HG02870 (cell line): ENCODE data around the gene CHST8.

Experiments
- ATAC-seq: cut with Tn5 transposase; IDR thresholded peaks from one replicate; pipeline ENCODE4 v1.9.1; 2021; ENCODE audit warnings: mild to moderate bottlenecking, moderate library complexity; ENCODE audit not compliant: unreplicated experiment

CHST8 gene

DNA sequence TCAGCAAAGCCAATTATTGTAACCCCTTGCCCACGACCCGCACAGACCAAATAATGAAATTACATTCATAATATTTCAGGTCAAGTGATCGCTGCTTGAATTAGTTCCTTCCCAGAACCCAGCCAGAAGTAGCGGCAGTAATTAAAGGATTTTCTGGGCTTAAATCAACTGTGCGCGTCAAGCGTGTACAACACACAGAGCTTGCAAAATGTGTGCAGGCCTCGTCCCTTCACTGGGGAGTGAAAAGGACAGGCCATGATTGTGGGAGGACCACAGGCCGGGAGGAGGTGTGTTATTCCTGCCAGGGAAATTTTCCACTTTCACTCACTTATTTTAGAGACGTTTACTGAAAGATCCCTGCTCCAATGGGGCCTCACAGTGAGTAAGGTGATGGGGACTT lies 84.9 kb downstream of the CHST8 start:
- no peak for ATAC-seq

DNA sequence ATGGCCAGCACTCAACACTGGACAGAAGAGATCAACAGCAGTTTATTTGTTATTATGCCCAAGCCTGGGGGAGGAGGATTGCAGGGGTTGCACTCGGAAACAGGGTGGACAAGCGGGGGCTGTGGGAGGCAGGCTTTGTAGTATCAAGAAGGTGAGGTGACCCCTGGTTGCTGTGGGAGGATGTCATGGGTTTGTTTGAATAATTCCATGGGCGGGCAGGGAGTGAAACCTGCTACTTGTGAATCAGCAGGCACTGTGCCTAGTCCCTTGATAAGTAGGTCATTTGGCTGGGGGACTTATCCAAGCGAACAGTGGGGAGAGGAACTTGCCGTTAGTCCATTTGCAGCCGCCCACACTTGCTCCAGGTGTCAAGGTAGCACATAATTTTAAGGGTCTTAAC lies 90.5 kb downstream of the CHST8 start:
- ATAC-seq = no peak

DNA sequence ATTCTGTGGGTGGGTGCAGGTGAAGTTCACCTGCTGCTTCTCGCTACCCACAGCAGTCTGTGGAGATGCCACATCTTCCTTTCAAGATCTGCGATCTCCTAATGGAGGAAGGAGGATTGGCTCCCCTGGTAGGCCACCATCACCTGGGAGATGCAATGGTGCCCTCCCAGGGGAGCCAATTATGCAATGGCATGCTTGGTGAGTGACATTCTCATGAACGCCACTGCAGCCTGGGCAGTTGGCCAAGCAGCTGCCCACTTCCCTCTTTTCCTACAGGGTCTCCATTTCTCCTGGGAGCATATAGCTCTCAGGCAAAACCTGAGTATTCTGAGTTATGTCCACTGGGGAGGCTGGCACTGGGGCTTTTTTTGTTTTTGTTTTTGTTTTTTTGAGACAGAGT lies 91.4 kb downstream of the CHST8 start:
- ATAC-seq = no peak

DNA sequence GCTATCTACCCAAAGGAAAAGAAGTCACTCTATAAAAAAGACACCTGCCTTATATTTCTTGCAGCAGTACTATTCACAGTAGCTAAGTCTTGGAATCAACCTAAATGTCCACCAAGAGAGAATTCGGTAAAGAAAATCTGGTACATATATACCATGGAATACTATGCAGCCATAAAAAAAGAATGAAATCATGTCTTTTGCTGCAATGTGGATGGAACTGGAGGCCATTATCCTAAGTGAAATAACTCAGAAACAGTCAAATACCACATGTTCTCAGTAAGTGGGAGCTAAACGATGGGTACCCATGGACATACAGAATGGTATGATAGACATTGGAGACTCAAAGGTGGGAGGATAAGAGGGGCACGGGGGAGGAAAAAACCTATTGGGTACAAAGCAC lies 92.4 kb downstream of the CHST8 start:
- ATAC-seq = no peak

DNA sequence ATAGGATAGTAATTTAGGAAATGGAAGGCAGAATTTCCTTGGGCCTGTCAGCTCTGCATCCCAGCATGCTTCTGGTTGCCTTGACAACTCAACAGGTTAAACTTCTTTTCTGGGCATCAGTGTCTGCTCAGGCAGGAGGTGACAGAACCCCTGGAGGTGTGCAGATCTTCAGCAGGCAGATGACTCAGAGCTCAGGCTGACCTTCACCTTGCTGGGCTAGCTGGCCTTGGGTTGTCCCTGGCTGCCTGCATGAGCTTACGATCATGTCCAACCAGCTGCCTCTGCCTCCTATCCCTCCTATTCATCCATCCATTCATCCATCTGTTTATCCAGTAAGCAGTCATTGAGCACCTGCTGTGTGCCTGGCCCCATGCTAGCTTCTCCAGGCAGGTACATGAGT lies 93.7 kb downstream of the CHST8 start:
- ATAC-seq = no peak

DNA sequence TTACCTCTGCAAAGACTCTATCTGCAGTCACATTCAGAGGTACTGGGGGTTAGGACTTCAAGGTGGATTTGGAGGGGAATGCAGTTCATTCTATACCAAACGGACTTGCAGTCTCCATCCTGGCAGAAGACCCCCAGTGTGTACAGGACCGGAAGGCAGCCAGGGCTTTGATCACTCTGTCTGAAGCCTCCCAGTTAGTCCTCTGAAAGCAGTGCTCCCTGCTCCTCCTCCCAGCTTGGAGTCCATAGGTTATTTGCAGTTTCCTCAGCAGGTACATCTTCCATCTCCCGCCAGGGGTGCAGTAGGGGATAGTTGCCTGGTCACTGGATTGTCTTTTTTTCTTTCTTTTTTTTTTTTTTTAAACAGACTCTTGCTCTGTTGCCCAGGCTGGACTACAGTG lies 96.1 kb downstream of the CHST8 start:
- no peak for ATAC-seq

DNA sequence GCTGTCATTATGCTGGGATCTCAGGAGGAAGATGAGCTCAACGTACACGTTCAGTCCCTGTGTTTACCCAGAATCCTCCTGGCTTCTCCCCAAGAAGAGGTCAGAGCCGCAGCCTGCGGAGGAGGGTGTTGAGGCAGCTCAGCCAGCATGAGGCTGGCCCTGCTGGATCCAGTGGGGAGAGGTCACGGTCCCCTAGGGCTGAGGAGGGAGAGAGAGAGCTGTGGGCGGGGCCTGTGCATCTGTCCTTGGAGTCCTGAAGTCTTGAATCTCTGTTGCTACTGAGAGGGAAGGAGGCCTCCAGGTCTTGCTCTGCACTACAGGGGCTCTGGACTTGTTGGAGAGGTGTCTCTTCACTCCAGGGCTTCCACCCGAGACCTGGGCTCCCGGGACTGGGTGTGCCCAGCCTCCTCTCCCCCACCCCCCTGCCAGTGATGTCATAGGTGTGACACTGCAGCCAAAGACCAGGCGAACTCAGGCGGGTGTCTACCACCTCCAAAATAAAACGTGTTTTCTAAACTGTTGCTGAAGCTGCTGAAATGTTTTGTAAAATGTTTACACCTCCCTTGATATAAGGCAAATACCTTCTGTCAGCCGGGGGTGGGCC lies 97.0 kb downstream of the CHST8 start:
- ATAC-seq = no peak

DNA sequence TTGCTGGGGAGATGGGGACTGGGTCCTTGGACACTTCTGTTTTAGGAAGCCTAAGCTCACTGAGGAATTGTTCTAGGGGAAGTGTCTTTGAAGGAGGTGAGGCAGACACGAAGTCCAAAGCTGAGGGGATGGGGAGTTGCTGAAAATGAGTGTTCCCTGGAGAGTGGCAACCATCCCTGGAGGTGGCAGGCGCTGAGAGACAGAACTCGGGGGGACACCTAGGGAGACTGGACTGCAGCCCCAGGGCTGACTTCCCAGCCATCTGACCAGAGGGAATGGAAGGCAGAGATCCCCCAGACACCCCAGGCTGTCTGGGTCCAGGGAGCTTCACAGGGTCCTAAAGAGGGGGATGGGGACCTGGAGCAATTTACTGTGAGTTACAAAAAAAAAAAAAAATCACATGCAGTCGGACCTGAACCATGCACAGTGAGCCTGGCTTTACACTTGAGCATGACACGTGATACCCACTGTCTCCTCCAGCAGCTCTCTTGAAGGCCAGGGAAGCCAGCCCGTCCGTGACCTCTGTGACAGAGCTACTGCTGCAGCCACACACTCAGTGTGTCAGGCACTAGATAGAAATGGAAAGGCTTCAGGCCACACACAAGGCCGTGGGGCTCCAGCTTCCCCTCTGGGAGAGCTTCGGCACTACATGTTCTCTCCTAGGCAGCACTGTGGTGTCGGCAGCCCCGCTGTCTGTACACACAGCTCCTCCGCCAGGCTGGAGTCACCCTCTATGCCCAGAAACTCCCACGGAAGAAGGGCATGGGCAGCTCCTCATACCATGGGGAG lies 97.8 kb downstream of the CHST8 start:
- no peak for ATAC-seq

DNA sequence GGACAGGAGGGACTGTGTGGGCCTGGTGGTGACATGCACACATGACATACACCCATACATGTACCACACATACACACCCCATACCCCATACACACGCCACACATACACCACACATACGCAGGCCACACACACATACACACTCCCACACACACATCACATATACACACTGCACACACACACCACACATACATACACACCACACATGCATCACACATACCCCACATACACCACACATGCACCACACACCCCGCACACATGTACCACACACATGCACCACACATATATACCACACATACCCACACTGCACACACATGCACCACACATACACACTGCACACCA lies 98.4 kb downstream of the CHST8 start:
- no peak for ATAC-seq

DNA sequence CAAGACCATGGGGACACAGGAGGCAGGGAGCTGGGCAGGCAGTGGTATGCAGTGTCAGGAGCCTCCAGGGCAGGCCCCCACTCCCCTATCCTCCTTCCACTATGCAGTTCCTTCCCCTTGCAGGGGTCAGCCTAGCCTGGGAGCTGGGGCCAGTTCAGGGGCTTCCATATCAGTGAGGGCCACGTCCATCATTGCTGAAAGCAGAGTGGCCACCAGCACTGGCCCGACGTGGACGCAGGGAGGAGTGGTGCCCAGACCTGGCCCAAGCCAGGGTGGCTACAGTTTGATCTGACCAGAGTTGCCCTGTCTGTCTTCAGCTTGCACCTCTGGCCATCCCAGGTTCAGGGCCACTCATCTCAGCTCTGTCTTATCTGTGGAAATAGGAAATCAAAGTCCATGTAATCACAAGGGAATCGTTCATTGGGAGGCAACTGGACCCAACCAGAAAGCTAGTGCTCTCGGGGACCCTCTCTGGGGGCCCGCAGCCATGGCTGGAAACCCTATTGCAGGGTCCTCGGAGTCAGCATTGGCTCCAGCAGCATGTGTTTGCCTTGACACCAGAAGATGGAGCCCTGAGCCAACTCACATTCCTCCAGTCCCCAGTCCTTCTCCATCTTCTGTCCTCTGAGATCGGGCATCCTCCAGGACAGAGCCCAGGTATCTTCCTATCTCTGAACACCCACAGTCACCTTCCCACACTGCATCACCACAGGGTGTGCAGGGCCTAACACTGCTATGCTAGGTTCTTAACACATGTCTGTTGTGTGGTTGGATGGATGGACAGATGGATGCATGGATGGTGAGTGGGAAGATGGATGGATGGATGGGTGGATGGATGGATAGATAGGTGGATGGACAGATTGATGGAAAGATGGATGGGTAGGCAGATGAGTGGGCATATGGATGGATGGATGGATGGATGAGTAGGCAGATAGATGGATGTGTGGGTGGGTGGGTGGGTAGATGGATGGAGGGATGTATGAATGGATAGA lies 99.2 kb downstream of the CHST8 start:
- no peak for ATAC-seq

DNA sequence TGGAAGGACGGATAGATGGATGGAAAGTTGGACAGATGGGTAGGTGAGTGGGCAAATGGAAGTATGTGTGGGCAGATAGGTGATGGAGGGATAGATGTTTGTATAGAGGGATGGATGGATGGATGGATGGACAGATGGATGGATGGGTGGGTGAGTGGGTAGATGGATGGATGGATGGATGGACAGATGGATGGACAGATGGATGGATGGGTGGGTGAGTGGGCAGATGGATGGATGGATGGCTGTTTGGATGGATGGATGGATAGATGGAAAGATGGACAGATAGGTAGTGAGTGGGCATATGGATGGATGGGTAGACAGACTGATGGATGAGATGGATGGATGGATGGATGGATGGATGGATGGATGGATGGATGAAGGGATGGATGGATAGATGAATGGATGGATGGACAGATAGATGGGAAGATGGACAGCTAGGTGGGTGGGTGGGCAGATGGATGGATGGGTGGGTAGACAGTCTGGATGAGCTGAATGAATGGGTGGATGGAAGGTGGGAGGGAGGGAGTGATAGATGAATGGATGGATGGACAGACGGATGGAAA lies 100.1 kb downstream of the CHST8 start:
- no peak for ATAC-seq

DNA sequence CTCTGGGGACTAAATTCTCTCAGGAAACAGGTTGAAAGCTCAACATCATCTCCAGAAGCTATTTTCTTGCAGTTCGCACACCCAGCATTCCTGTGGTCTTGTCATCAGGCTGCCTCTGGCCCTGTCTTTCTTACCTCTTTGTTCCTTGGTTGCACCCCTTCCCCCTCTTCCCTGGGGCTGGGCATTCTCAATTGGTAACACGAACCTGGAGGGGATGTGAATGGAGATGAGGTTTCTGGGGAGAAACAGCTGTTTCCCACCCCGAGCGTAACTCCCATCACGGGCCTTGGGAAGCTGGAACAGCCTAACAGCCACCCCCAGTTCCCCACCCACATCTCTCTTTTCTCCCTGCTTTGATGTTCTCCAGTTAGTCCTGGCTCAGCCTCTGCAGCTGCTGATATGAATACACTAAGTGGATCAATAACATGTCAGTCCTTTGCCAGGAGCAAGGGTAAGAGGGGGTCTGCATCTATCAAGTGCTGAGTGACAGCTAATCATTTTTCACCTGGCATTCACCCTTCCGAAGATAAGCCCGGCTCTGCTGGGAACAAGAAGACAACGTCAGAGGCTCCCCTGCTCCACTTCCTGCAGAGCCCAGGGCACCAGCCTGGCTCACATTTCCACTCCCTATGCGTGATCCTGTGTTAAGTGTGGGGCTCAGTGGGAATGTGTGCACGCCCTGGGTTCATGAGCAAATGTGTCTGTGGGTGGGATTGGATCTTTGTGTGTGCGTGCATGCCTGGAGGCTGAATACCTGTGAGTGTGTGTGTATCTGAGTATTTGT lies 100.9 kb downstream of the CHST8 start:
- ATAC-seq = no peak

DNA sequence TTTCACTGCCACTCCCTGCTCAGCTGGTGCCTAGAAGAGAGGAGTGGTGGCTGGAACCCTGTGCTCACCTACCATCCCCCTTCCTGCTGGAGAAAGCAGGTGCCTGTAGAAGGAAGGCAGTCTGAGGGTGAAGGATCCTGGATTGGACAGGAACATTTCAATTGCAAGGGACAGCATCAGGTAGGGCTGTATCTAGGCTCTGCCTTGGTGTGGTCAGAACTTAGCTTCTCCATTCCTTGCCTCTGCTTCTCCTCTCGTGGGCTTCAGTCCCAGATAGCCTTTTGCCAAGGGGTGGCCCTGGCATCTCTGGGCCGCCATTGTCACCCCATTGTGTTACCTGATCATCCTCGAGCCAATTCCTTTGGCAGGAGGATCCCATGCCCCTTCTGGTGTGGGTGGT lies 101.8 kb downstream of the CHST8 start:
- ATAC-seq = no peak

DNA sequence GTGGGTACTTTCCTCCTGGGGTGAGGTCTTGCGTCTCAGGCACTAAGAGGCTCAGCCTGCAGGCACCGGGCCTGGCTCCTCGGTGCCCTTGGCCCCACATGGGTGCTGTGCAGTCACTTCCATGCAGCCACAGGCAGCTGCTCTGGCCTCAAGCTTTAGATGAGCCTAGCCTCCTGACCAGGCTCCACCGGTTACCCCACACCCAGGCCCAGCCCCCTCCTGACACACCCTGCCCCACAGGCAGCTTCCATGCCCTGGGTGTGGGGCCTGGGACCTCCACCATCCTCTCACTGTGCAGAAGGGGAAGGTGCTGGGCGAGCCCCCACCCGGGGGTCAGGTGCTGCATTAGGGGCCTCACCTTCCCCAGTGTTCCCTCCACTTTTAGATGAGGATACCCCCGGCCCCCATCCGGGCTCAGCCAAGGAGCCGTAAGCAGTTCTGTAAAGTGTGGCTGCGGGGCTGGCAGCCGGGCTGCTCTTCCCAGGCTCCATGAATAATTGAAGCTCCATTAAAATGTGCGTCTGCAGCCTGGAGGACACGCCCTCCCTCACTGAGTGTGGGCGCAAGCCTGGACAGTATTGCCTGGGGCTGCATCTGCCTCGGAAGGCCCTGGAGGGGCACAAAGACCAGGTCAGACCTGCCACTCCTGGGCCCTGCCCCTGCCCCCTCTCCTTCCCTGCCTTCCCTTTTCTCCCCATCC lies 102.4 kb downstream of the CHST8 start:
- no peak for ATAC-seq

DNA sequence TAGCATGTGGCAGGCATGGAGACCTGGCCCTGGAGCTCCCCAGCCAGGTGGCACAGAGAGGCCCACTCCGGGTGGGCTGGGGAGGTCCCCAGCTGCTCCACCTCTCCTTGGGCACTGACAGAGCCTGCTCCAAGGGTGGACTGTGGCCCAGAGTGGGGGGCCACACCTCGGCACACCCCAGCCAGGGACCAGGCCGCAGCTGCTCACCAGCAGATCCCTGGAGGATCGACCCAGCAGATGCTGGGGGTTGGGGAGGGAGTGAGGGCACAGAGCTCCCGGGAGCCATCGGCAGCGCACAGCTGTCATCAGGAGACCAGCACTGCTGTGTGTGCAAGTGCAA lies 102.9 kb downstream of the CHST8 start:
- no peak for ATAC-seq

DNA sequence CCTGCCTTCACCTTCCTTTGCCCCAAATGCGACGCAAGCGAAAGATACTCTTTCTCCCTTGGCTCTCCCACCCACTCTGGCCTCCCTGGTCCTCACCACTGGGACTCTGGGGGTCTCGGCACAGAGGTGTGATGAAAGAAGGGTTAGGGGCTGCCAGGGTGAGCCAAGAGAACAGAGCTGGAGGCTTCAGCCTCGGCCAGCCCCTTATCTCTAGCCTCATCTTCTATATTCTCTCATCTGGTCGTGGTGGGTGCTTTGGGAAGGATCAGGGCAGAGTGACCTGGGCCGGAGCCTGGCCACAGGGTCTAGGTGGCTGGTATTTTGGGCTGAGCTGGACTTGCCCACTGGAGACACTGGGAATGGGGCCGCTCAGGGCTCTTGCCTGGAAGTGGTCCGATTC lies 103.8 kb downstream of the CHST8 start:
- ATAC-seq = no peak

DNA sequence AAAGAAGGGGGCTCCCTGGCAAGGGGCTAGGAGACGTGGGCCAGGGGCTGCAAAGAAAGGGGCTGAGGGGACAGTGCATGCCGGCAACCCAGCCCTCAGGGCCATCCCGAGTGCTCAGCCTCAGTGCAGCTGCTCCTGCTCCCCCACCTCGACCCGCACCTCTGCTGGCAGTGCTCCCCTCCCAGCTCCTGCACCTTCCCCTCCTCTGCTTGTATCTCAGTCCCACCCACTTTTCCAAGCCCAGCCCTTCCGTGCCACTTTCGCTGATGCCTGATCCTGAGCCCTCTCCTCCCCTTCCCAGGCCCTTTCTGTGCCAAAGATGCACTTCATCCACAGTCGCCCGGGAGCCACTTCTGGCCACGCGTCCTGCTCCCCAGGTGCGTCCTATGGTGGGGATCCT lies 105.0 kb downstream of the CHST8 start:
- no peak for ATAC-seq

DNA sequence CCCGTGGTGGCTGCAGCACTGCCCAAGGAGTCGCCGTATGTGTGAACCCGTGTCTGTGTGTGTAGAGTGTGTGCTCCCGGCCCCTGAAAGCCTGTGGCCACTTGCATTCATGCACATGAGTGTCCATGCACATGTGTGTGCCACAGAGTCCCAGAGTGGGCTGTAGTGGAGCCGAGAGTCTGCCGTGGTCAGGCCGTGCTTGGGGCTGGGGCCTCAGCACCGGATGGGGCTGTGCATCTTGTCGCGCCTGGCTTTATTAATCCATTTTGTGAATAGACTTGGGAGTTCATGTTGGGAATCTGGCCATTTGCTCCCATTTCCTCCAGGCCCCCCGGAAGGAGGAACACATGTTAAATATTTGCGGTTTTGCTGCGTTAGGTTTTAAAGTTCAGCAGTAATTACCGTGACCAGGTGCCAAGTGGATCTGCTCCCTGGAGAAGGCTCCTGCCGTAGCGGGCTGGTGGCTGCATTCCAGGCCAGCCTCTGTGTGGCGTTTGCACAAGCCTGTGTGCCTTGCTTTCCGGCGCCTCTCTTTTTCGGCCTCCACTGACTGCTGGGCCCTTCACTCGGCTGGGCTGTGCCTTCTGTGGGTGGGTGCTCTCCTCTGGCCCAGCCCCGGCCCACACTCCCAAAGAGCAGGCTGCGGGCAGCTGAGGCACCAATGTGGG lies 105.7 kb downstream of the CHST8 start:
- no peak for ATAC-seq

DNA sequence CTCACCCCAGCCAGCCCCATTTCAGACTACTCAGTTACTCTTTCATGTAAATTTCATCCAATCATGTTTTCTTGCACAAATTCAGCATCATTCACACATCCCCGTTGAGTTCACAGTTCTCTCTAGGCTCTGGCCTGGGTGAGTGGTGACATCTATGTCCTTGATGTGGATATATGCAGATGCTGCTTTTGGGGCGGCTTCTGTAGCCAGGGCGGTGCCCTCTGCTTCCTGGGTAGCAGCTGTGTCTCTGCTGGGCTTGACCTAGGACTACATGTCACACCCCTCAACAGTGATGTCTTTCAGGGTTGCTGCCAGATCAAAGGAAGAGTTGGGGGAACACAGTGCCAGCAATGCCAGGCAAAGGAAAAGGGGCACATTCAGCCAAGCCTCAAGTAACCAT lies 106.4 kb downstream of the CHST8 start:
- ATAC-seq = no peak
